IMR-90 (cell line): ENCODE measurements around the gene ZNF407. TPM values are rescaled to one million over a fixed set of nuclear protein-coding genes. Genes with fewer than 3 reads are reported as not detected.

Experiments
- ATAC-seq: fragments of 200-7000 bp; cut with Tn5 transposase; 2 replicates; pipeline ENCODE4 v1.9.1; 2020; ENCODE audit warnings: low read depth, mild to moderate bottlenecking, moderate library complexity
- BruUV-seq: library from RNA; stranded (reverse); fragments of 400-500 nt; replicated peaks from 2 replicates; lab custom pipeline; 2021; lab: Mats Ljungman, UMichigan
- CTCF ChIA-PET: fragments of 300-600 bp; formaldehyde crosslinking; extraction: SDS; loops from one replicate; lab custom pipeline; 2021; ENCODE audit warnings: antibody characterized with exemption; lab: Yijun Ruan, JAX
- POLR2A ChIA-PET: fragments of 300-600 bp; sonication (Branson Sonifier 250); formaldehyde crosslinking; loops from one replicate; lab custom pipeline; 2022; ENCODE audit warnings: antibody characterized with exemption; ENCODE audit not compliant: unreplicated experiment; lab: Charles Lee
- DNase-seq: peaks from one replicate; pipeline ENCODE4 v3.0.0; 2013
- H2AFZ ChIP-seq: replicated peaks from 2 replicates; pipeline ENCODE3; 2013; ENCODE audit warnings: low read length, mild to moderate bottlenecking; ENCODE audit not compliant: poor library complexity
- H2AK5ac ChIP-seq: 2 replicates; pipeline ENCODE4 v1.6.1; 2013; ENCODE audit warnings: low read depth, low read length, inconsistent platforms
- H2AK9ac ChIP-seq: replicated peaks from 2 replicates; pipeline ENCODE3; 2013; ENCODE audit warnings: mild to moderate bottlenecking, low read depth, low read length, moderate library complexity; ENCODE audit not compliant: poor library complexity
- H2BK120ac ChIP-seq: 2 replicates; pipeline ENCODE4 v1.6.1; 2013; ENCODE audit warnings: low read depth, low read length, inconsistent platforms
- H2BK15ac ChIP-seq: 3 replicates; pipeline ENCODE4 v1.6.1; 2013; ENCODE audit warnings: low read depth, low read length, inconsistent platforms
- H2BK20ac ChIP-seq: 2 replicates; pipeline ENCODE4 v1.6.1; 2013; ENCODE audit warnings: low read depth, mild to moderate bottlenecking, inconsistent platforms, low read length, moderate library complexity
- H2BK5ac ChIP-seq: 2 replicates; pipeline ENCODE4 v1.6.1; 2013; ENCODE audit warnings: mild to moderate bottlenecking, low read depth, low read length, inconsistent platforms; ENCODE audit not compliant: poor library complexity, severe bottlenecking
- H3K14ac ChIP-seq: replicated peaks from 2 replicates; pipeline ENCODE4 v1.6.1; 2013; ENCODE audit warnings: low read depth, low read length, inconsistent platforms
- H3K18ac ChIP-seq: 2 replicates; pipeline ENCODE4 v1.6.1; 2013; ENCODE audit warnings: low read depth, low read length, control low read depth
- H3K23ac ChIP-seq: 2 replicates; pipeline ENCODE4 v1.6.1; 2013; ENCODE audit warnings: low read depth, low read length, inconsistent platforms
- H3K27ac ChIP-seq: 2 replicates; pipeline ENCODE4 v1.5.1; 2013; ENCODE audit warnings: mild to moderate bottlenecking, control low read depth, low read length; ENCODE audit not compliant: insufficient read depth
- H3K27me3 ChIP-seq: 2 replicates; pipeline ENCODE4 v1.6.1; 2013; ENCODE audit warnings: low read length; ENCODE audit not compliant: control insufficient read depth, insufficient read depth
- H3K36me3 ChIP-seq: 2 replicates; pipeline ENCODE4 v1.6.1; 2013; ENCODE audit warnings: low read length, mixed read lengths; ENCODE audit not compliant: control insufficient read depth, insufficient read depth
- H3K4ac ChIP-seq: 2 replicates; pipeline ENCODE4 v1.6.1; 2013; ENCODE audit warnings: low read depth, low read length, inconsistent platforms
- H3K4me1 ChIP-seq: 2 replicates; pipeline ENCODE4 v1.6.1; 2013; ENCODE audit warnings: low read length, mixed read lengths; ENCODE audit not compliant: control insufficient read depth, insufficient read depth
- H3K4me2 ChIP-seq: 2 replicates; pipeline ENCODE4 v1.6.1; 2013; ENCODE audit warnings: low read depth, mild to moderate bottlenecking, control low read depth, low read length, moderate library complexity
- H3K4me3 ChIP-seq: 2 replicates; pipeline ENCODE4 v1.5.1; 2013; ENCODE audit warnings: low read depth, mild to moderate bottlenecking, control low read depth, low read length, moderate library complexity; ENCODE audit not compliant: insufficient read depth
- H3K56ac ChIP-seq: 2 replicates; pipeline ENCODE4 v1.6.1; 2013; ENCODE audit warnings: low read length, inconsistent platforms; ENCODE audit not compliant: insufficient read depth; ENCODE audit errors: extremely low read depth
- H3K79me1 ChIP-seq, 2 experiments: 2 replicates each; pipeline ENCODE4 v1.6.1; 2013; ENCODE audit warnings: low read length in 2 of 2, inconsistent platforms in 1 of 2, low read depth in 1 of 2
- H3K9ac ChIP-seq: 2 replicates; pipeline ENCODE4 v1.6.1; 2013; ENCODE audit warnings: low read depth, low read length, control low read depth
- H3K9me1 ChIP-seq: 2 replicates; pipeline ENCODE4 v1.6.1; 2013; ENCODE audit warnings: low read length, inconsistent platforms; ENCODE audit not compliant: insufficient read depth
- H3K9me3 ChIP-seq: 2 replicates; pipeline ENCODE4 v1.6.1; 2013; ENCODE audit warnings: low read length; ENCODE audit not compliant: control insufficient read depth, insufficient read depth
- H4K20me1 ChIP-seq: 2 replicates; pipeline ENCODE4 v1.6.1; 2013; ENCODE audit warnings: low read length, inconsistent platforms; ENCODE audit not compliant: insufficient read depth
- H4K5ac ChIP-seq: 2 replicates; pipeline ENCODE4 v1.6.1; 2013; ENCODE audit warnings: mild to moderate bottlenecking, low read depth, low read length, control low read depth
- H4K8ac ChIP-seq, 2 experiments: 2 replicates each; pipeline ENCODE4 v1.6.1; 2013; ENCODE audit warnings: low read depth in 2 of 2, low read length in 2 of 2, control low read depth in 1 of 2, inconsistent platforms in 1 of 2
- H4K91ac ChIP-seq: 2 replicates; pipeline ENCODE4 v1.6.1; 2013; ENCODE audit warnings: low read depth, low read length, inconsistent platforms; ENCODE audit not compliant: insufficient read depth
- BHLHE40 ChIP-seq: fragments of 150-350 bp; IDR thresholded peaks from 2 replicates; pipeline ENCODE4 v1.6.1; 2016; ENCODE audit warnings: mild to moderate bottlenecking, low read depth, low read length
- CEBPB ChIP-seq: IDR thresholded peaks from 2 replicates; pipeline ENCODE4 v1.6.1; 2012; ENCODE audit warnings: low read depth, low read length, improper control_type of control experiment
- CHD1 ChIP-seq: IDR thresholded peaks from 2 replicates; pipeline ENCODE4 v1.6.1; 2012; ENCODE audit warnings: low read depth, low read length, improper control_type of control experiment
- FOS ChIP-seq: fragments of 150-350 bp; IDR thresholded peaks from 2 replicates; pipeline ENCODE4 v1.6.1; 2016; ENCODE audit warnings: low read depth, low read length
- MAFK ChIP-seq: IDR thresholded peaks from 2 replicates; pipeline ENCODE4 v1.6.1; 2012; ENCODE audit warnings: low read depth, low read length, improper control_type of control experiment
- MAZ ChIP-seq: IDR thresholded peaks from 2 replicates; pipeline ENCODE4 v1.6.1; 2012; ENCODE audit warnings: low read depth, mild to moderate bottlenecking, low read length, improper control_type of control experiment, moderate library complexity, borderline replicate concordance
- MXI1 ChIP-seq: IDR thresholded peaks from 2 replicates; pipeline ENCODE4 v1.6.1; 2012; ENCODE audit warnings: low read depth, mild to moderate bottlenecking, low read length, moderate library complexity, borderline replicate concordance
- NFE2L2 ChIP-seq: fragments of 150-350 bp; IDR thresholded peaks from 2 replicates; pipeline ENCODE4 v1.6.1; 2016; ENCODE audit warnings: low read depth, mild to moderate bottlenecking, low read length
- POLR2A ChIP-seq: IDR thresholded peaks from 2 replicates; pipeline ENCODE4 v1.6.1; 2012; ENCODE audit warnings: mild to moderate bottlenecking, low read depth, low read length
- RAD21 ChIP-seq: IDR thresholded peaks from 2 replicates; pipeline ENCODE4 v1.6.1; 2012; ENCODE audit warnings: low read length, improper control_type of control experiment
- RCOR1 ChIP-seq: IDR thresholded peaks from 2 replicates; pipeline ENCODE4 v1.6.1; 2012; ENCODE audit warnings: mild to moderate bottlenecking, low read length, improper control_type of control experiment; ENCODE audit not compliant: insufficient replicate concordance
- RFX5 ChIP-seq: IDR thresholded peaks from 2 replicates; pipeline ENCODE4 v1.8.0; 2012; ENCODE audit warnings: low read depth, mild to moderate bottlenecking, low read length, moderate library complexity
- SMC3 ChIP-seq: fragments of 150-350 bp; IDR thresholded peaks from 2 replicates; pipeline ENCODE4 v1.6.1; 2016; ENCODE audit warnings: low read depth, mild to moderate bottlenecking, antibody characterized with exemption, low read length, moderate library complexity
- WGBS, 2 experiments: methylation state at CpG; one replicate each; pipeline versions ENCODE4 v1.1.5 to v1.1.7; 2013; ENCODE audit warnings: missing lambda C conversion rate in 2 of 2; ENCODE audit not compliant: insufficient read length in 1 of 2; ENCODE audit errors: extremely low coverage in 2 of 2; 5-methylcytosine and 5-hydroxymethylcytosine counted together
- dilution Hi-C: fragments of 300-500 bp; cut with HindIII; formaldehyde crosslinking; loops from one replicate; pipeline ENCODE4 v1.14.3; 2018; ENCODE audit warnings: low sequenced_read_pairs; ENCODE audit not compliant: unreplicated experiment
- in situ Hi-C: fragments of 300-500 bp; cut with MboI; formaldehyde crosslinking; loops from 3 replicates; pipeline ENCODE4 v1.14.3; 2019; ENCODE audit warnings: low sequenced_read_pairs, inconsistent platforms, mixed read lengths
- intact Hi-C: fragments of 100-400 bp; cut with micrococcal nuclease; formaldehyde crosslinking; loops from 2 replicates; pipeline ENCODE4 v1.10.0; 2022
- polyA plus RNA-seq, 3 experiments: library from polyadenylated mRNA; depleted of rRNA; stranded (reverse); fragments of >200 nt; gene quantifications; 2 replicates each; pipeline ENCODE4 v1.2.3, GENCODE V29; 2012; ENCODE audit warnings: low replicate concordance in 1 of 3
- total RNA-seq: library from RNA; depleted of rRNA; stranded (reverse); fragments of >200 nt; gene quantifications from 2 replicates; pipeline ENCODE4 v1.2.3, GENCODE V29; 2012
- TF ChIP-seq, protein P1 (sequence below): conservative IDR thresholded peaks from 2 replicates; pipeline ENCODE4 v1.5.1; 2012; ENCODE audit warnings: mild to moderate bottlenecking, low read depth, low read length, improper control_type of control experiment
- TF ChIP-seq, protein P2 (sequence below): fragments of 150-350 bp; IDR thresholded peaks from 2 replicates; pipeline ENCODE4 v1.6.1; 2017; ENCODE audit warnings: mild to moderate bottlenecking, antibody characterized with exemption, low read length, low read depth
- TF ChIP-seq, protein P3 (sequence below): fragments of 150-350 bp; IDR thresholded peaks from 2 replicates; pipeline ENCODE4 v1.6.1; 2016; ENCODE audit warnings: low read depth, mild to moderate bottlenecking, low read length, moderate library complexity, borderline replicate concordance

The ZNF407 gene
- total and polyA plus RNA-seq, 2 of the 4 experiments (the other 2 are of a cell fraction) = 3.1 to 20.1 TPM

DNA sequence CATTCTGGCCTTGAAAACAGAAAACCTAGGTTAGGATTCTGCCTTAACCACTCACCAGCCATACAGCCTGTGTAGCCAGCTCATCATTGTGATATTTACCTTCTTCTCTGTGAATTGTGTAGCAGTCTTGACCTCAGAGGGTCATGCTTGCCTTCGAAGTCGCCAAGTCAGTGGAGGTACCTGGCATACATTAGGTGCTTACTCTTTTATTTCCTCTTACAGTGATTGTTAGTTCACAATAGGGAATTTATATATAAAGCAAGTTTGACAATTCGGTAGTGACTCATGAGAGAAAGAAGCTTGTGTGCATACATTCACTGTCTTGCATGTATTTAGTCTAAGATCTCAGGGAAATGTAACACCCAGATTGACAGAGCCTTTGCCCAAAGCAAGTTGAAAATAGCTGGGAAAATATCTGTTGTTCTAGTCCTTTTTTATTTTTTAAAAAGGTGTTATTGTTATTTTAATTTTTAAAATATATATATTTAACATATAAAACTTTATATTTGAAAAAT lies 320.7 kb downstream of the ZNF407 start:
- H3K14ac ChIP-seq = no peak overlapping the region
- ChIA-PET POLR2A (no interaction called here), CTCF (no interaction called here)
- H3K4ac ChIP-seq = peak overlapping the region; percentile 22; the same call in 1 of the 2 replicates
- H3K4me2 ChIP-seq = no peak overlapping the region; the same call in 1 of the 2 replicates
- no peaks in the 10 kb centered on the region for H4K20me1 ChIP-seq
- H3K36me3 ChIP-seq = no peaks in the 10 kb centered on the region
- WGBS, 2 experiments = no CpG with 5 or more reads among the region's 3 CpGs
- no peak overlapping the region for H3K4me3 ChIP-seq
- no peaks in the 10 kb centered on the region for H3K27me3 ChIP-seq
- in situ Hi-C loops = no loop called here
- H2BK15ac ChIP-seq = no peak overlapping the region
- H3K18ac ChIP-seq = peak overlapping the region; percentile 7; the same call in 1 of the 2 replicates
- H3K9me1 ChIP-seq = peaks cover 6% of the 10 kb centered on the region
- no peak overlapping the region for H2AK9ac ChIP-seq
- H4K8ac ChIP-seq = peak overlapping the region in 1 of 2 experiments; percentile 29; a peak in 1 of 4 replicates
- no peak overlapping the region for H2BK120ac ChIP-seq
- H2AFZ ChIP-seq = no peak overlapping the region
- no peak overlapping the region for H2AK5ac ChIP-seq
- ATAC-seq = peak; percentile 49; the same call in 1 of the 2 replicates
- no peak overlapping the region for H3K27ac ChIP-seq
- H3K9me3 ChIP-seq = no peaks in the 10 kb centered on the region
- no TSS peak for BruUV-seq
- dilution Hi-C loops = no loop called here
- TF ChIP-seq, protein P1, sequence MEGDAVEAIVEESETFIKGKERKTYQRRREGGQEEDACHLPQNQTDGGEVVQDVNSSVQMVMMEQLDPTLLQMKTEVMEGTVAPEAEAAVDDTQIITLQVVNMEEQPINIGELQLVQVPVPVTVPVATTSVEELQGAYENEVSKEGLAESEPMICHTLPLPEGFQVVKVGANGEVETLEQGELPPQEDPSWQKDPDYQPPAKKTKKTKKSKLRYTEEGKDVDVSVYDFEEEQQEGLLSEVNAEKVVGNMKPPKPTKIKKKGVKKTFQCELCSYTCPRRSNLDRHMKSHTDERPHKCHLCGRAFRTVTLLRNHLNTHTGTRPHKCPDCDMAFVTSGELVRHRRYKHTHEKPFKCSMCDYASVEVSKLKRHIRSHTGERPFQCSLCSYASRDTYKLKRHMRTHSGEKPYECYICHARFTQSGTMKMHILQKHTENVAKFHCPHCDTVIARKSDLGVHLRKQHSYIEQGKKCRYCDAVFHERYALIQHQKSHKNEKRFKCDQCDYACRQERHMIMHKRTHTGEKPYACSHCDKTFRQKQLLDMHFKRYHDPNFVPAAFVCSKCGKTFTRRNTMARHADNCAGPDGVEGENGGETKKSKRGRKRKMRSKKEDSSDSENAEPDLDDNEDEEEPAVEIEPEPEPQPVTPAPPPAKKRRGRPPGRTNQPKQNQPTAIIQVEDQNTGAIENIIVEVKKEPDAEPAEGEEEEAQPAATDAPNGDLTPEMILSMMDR = no peak
- no peak for TF ChIP-seq BHLHE40
- TF ChIP-seq CHD1 = no peak
- TF ChIP-seq FOS = no peak
- no peak for TF ChIP-seq CEBPB
- TF ChIP-seq, protein P2, sequence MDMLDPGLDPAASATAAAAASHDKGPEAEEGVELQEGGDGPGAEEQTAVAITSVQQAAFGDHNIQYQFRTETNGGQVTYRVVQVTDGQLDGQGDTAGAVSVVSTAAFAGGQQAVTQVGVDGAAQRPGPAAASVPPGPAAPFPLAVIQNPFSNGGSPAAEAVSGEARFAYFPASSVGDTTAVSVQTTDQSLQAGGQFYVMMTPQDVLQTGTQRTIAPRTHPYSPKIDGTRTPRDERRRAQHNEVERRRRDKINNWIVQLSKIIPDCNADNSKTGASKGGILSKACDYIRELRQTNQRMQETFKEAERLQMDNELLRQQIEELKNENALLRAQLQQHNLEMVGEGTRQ = no peak
- no peak for TF ChIP-seq RCOR1
- TF ChIP-seq MXI1 = no peak
- no peak for TF ChIP-seq MAFK
- TF ChIP-seq SMC3 = no peak
- no peak for TF ChIP-seq POLR2A
- TF ChIP-seq, protein P3, sequence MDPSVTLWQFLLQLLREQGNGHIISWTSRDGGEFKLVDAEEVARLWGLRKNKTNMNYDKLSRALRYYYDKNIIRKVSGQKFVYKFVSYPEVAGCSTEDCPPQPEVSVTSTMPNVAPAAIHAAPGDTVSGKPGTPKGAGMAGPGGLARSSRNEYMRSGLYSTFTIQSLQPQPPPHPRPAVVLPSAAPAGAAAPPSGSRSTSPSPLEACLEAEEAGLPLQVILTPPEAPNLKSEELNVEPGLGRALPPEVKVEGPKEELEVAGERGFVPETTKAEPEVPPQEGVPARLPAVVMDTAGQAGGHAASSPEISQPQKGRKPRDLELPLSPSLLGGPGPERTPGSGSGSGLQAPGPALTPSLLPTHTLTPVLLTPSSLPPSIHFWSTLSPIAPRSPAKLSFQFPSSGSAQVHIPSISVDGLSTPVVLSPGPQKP = no peak
- TF ChIP-seq NFE2L2 = no peak
- TF ChIP-seq MAZ = no peak
- no peak for TF ChIP-seq RAD21
- no peak for TF ChIP-seq RFX5
- no peak overlapping the region for H4K91ac ChIP-seq
- DNase-seq = peak; percentile 36
- peak overlapping the region; percentile 31; the same call in 1 of the 2 replicates for H2BK20ac ChIP-seq
- no peak overlapping the region for H4K5ac ChIP-seq
- no peak overlapping the region for H2BK5ac ChIP-seq
- H3K56ac ChIP-seq = no peak overlapping the region
- H3K79me1 ChIP-seq = 0 out of 4 replicates have a peak, but pooled peaks cover 0 to 3% of the 10 kb centered on the region in 2 experiments
- H3K4me1 ChIP-seq = peaks cover 2% of the 10 kb centered on the region
- H3K23ac ChIP-seq = no peak overlapping the region
- H3K9ac ChIP-seq = no peak overlapping the region
- intact Hi-C loops = no loop called here
